ENCODE data around the gene PDCD2L. TPM values are rescaled to one million over a fixed set of nuclear protein-coding genes. Genes with fewer than 3 reads are reported as not detected.
"Not testable (repeated sequence)": the region's sequence is repeated elsewhere in the genome, so short reads cannot be mapped to it uniquely, and the experiment has no call there.

Gene PDCD2L
- total RNA-seq, 2 donors from 2014 or later: 15.5 to 16.2 TPM

GRCh38 chr19:34393629-34394028, 10.6 kb upstream of the PDCD2L start:
- Histone ChIP-seq H3K27ac (no peak overlapping the region), H3K9me3 (no peaks in the 10 kb centered on the region), H3K36me3 (peaks cover 0 to 7% of the 10 kb centered on the region in 2 donors), H3K27me3 (replicated peaks; ENCODE audit: insufficient read depth) (no peaks in the 10 kb centered on the region), H3K4me3 (no peak overlapping the region), H3K4me1 (replicated peaks) (no peaks in the 10 kb centered on the region)
- 82% methylated on average over 14 of the region's 14 CpGs for WGBS
- DNase-seq (ENCODE audit: low spot score): no peak
- TF ChIP-seq CTCF (IDR thresholded peaks at IDR 0.05) (no peak), POLR2A (IDR thresholded peaks at IDR 0.05) (no peak), POLR2AphosphoS5 (IDR thresholded peaks at IDR 0.05) (no peak)
- intact Hi-C loops (cut with DNase I): no loop called here

- Histone ChIP-seq H3K9me3 (no peaks in the 10 kb centered on the region), H3K36me3 (peaks cover 0 to 7% of the 10 kb centered on the region in 2 donors), H3K27me3 (replicated peaks; ENCODE audit: insufficient read depth) (no peaks in the 10 kb centered on the region), H3K4me3 (no peak overlapping the region), H3K27ac (no peak overlapping the region), H3K4me1 (replicated peaks) (no peaks in the 10 kb centered on the region)
- no peak for DNase-seq (ENCODE audit: low spot score)
- intact Hi-C loops (cut with DNase I): no loop called here
- 96% methylated on average over 1 of the region's 1 CpG for WGBS
- TF ChIP-seq POLR2A (IDR thresholded peaks at IDR 0.05): no peak
- no peak for TF ChIP-seq CTCF (IDR thresholded peaks at IDR 0.05)
- TF ChIP-seq POLR2AphosphoS5 (IDR thresholded peaks at IDR 0.05): no peak
These were observed 6.3 kb upstream of the PDCD2L start for GRCh38 chr19:34397853-34398252.

DNA sequence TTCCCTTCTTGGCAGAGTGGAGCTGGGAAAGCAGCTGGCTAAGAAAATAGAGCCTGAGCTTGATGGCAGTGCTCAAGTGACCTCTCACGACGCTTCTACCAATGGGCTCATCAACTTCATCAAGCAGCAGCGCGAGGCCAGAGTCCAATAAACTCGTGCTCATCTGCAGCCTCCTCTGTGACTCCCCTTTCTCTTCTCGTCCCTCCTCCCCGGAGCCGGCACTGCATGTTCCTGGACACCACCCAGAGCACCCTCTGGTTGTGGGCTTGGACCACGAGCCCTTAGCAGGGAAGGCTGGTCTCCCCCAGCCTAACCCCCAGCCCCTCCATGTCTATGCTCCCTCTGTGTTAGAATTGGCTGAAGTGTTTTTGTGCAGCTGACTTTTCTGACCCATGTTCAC, 4.3 kb upstream of the PDCD2L start:
- Histone ChIP-seq H3K27ac (no peak overlapping the region), H3K36me3 (peaks cover 0 to 7% of the 10 kb centered on the region in 2 donors), H3K4me3 (no peak overlapping the region), H3K9me3 (no peaks in the 10 kb centered on the region), H3K27me3 (replicated peaks; ENCODE audit: insufficient read depth) (no peaks in the 10 kb centered on the region), H3K4me1 (replicated peaks) (no peaks in the 10 kb centered on the region)
- intact Hi-C loops (cut with DNase I): no loop called here
- TF ChIP-seq POLR2A (IDR thresholded peaks at IDR 0.05) (no peak), CTCF (IDR thresholded peaks at IDR 0.05) (no peak), POLR2AphosphoS5 (IDR thresholded peaks at IDR 0.05) (no peak)
- DNase-seq (ENCODE audit: low spot score): no peak
- WGBS: 60% methylated on average over 9 of the region's 9 CpGs

- H3K4me3 ChIP-seq; H3K9me3 ChIP-seq; intact Hi-C loops (cut with DNase I); H3K27me3 ChIP-seq (replicated peaks; ENCODE audit: insufficient read depth); H3K4me1 ChIP-seq (replicated peaks); DNase-seq (ENCODE audit: low spot score); H3K27ac ChIP-seq; H3K36me3 ChIP-seq: not testable (repeated sequence)
- WGBS: 94% methylated on average over 8 of the region's 8 CpGs
These were observed 3.4 kb upstream of the PDCD2L start for GRCh38 chr19:34400844-34401243.

GRCh38 chr19:34402074-34402600, 2.1 kb upstream of the PDCD2L start:
- Histone ChIP-seq H3K4me1 (replicated peaks) (no peaks in the 10 kb centered on the region), H3K27ac (no peak overlapping the region), H3K9me3 (no peaks in the 10 kb centered on the region), H3K27me3 (replicated peaks; ENCODE audit: insufficient read depth) (no peaks in the 10 kb centered on the region), H3K36me3 (no peaks in the 10 kb centered on the region), H3K4me3 (no peak overlapping the region)
- no peak for DNase-seq (ENCODE audit: low spot score)
- 58% methylated on average over 8 of the region's 8 CpGs for WGBS
- TF ChIP-seq POLR2AphosphoS5 (IDR thresholded peaks at IDR 0.05) (no peak), POLR2A (IDR thresholded peaks at IDR 0.05) (no peak), CTCF (IDR thresholded peaks at IDR 0.05) (no peak)
- intact Hi-C loops (cut with DNase I): no loop called here
